SH-SY5Y (cell line): ENCODE results near the gene IFNG.

Experiments
- GATA2 ChIP-seq: IDR thresholded peaks from 2 replicates; pipeline ENCODE4 v1.6.1; 2011; ENCODE audit warnings: mild to moderate bottlenecking, low read depth, low read length
- GATA3 ChIP-seq: IDR thresholded peaks from 2 replicates; pipeline ENCODE4 v1.6.1; 2011; ENCODE audit warnings: low read depth, mild to moderate bottlenecking, low read length, moderate library complexity

- TF ChIP-seq GATA3 (no peak), GATA2 (no peak)
Measured at GRCh38 chr12:68158432-68158831, 1.1 kb downstream of the IFNG start.
